ENCODE results near the gene CASP6. TPM values are rescaled to one million over a fixed set of nuclear protein-coding genes. Genes with fewer than 3 reads are reported as not detected.

The CASP6 gene
- total and polyA plus RNA-seq, 2 of the 8 experiments (the other 6 are each of a cell fraction or from before 2014, with no cell fraction given), result 29.5 to 35.1 TPM

- TF ChIP-seq CHD7 (IDR thresholded peaks at IDR 0.05; ENCODE audit: insufficient replicate concordance, low read length) (no peak), CTCF (IDR thresholded peaks at IDR 0.05; ENCODE audit: control extremely low read depth in 1 of 3, insufficient read depth in 1 of 3, low read depth in 1 of 3, low read length in 3 of 3) (no peak), EP300 (IDR thresholded peaks at IDR 0.05; ENCODE audit: borderline replicate concordance in 1 of 2, low read depth in 2 of 2, low read length in 2 of 2) (no peak), NANOG (IDR thresholded peaks at IDR 0.05; ENCODE audit: insufficient read depth, low read depth, low read length, poor library complexity, severe bottlenecking) (no peak), HDAC2 (IDR thresholded peaks at IDR 0.05; ENCODE audit: borderline replicate concordance in 1 of 2, low read depth in 2 of 2, low read length in 2 of 2) (peak in 1 of 2 experiments; percentile 62; a peak in 2 of 4 replicates)
Measured at GRCh38 chr4:109729718-109730618, 26.7 kb upstream of the CASP6 start, which contains the start of gene PLA2G12A (continued).
